ENCODE measurements around the gene IQGAP1.
A peak's percentile ranks its signal among the peaks of the same experiment; 100 is the strongest.

The IQGAP1 gene

DNA sequence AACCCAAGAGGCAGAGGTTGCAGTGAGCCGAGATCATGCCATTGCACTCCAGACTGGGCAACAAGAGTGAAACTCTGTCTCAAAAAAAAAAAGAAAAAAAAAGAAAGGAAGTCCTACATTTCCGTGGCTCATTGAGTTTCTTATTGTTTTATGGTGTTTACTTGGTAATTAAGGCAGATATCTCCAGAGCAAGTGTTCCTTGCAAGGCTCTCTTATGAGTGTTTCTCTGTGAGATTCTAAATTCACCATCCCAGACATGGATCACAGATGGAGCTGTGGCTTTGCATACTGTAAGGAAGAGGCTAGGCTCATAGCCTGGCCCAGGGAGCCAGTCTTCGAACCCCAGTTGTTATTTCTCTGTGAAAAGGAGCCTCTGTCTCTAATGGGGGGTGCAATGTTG is 53.0 kb downstream of the IQGAP1 start:
- no peak for DNase-seq

DNA sequence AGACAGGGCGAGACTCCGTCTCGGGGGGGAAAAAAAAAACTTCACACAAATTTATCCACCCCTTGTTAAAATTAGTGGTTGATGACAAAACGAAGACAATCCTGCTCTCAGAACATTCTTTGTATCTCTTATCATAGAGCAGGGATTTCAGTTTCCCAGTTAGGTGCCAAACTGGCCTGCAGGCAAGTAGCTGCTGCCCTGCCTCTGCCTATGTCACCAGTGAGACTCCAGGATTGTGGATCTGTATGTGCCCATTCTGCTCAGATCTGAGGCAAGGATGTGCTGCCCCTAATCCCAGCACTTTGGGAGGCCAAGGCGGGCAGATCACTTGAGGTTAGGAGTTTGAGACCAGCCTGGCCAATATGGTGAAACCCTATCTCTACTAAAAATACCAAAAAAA is 54.4 kb downstream of the IQGAP1 start:
- no peak for DNase-seq

- DNase-seq, result no peak
These were observed 61.2 kb downstream of the IQGAP1 start for GRCh38 chr15:90449206-90449735.

GRCh38 chr15:90451053-90451850 is 63.2 kb downstream of the IQGAP1 start:
- peak; percentile 67 for DNase-seq

- DNase-seq, result no peak
These were observed 68.2 kb downstream of the IQGAP1 start for GRCh38 chr15:90456236-90456635.

DNA sequence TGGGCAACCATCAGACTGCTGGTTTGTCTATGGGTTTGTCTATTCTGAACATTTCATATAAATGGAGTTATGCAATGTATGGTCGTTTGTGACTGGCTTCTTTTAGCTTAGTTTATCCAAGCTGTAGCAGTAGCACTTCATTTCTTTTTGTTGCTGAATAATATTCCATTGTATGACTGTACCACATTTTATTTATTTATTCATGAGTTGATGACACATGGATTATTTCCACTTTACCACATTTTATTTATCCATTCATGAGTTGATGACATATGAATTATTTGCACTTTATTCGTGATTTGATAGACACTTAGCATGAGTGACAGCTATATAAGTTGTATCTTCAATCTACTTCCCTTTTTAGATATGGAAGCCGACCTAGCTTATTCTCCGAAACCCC is 70.0 kb downstream of the IQGAP1 start:
- no peak for DNase-seq

DNA sequence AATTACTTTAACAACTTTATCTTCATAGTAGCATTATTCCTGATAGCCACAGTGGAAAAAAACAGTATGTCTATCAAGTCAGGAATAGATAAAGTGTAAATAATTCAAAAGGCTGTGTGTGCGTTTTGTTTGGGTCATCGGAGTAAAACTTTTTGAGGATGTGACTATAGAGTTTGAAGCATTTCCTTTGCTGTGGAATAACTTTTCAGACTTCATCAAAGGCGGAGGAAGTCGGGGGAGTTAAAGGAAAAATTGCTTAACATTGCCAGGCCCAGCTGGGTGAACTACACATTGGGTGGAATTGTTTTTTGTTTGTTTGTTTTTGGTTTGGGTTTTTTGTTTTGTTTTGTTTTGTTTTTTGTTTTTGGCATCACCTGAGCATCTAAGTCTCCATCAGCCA is 71.3 kb downstream of the IQGAP1 start:
- no peak for DNase-seq

GRCh38 chr15:90460142-90460824 is 72.2 kb downstream of the IQGAP1 start:
- DNase-seq, result no peak

GRCh38 chr15:90463381-90463780 is 75.3 kb downstream of the IQGAP1 start:
- DNase-seq, result no peak

DNA sequence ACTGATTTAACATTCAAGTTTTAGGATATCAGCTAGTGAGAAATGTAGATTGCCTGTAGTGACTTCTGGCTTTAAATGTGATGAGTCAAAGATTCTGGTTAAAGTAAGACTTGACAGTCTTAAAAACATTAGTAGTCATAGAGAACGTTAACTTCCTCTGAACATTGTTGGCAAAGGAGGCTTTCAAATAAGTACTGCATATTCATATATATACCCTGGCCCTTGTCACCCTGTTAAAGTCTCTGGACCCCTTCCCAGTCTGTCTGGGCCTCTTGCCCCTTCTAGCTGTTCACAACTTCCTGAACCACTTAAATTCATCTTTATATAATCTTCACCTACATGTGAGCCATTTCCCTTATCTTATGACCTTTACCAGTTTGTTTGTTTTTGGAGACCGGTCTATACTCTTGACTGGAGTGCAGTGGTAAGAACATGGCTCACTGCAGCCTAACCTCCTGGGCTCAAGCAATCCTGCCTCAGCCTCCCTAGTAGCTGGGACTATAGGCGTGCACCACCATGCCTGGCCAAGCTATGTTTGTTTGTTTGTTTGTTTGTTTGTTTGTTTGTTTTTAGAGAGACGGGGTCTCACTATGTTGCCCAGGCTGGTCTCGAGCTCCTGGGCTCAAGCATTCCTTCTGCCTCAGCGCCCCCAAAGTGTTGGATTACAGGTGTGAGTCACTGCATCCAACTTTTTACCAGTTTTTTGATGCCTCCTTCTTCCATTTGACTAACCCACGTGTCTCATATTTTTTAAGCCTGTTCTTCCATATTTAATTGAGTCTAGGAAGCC is 77.3 kb downstream of the IQGAP1 start:
- DNase-seq, result no peak

- DNase-seq, result no peak
These were observed 78.0 kb downstream of the IQGAP1 start for GRCh38 chr15:90465930-90466567.

DNA sequence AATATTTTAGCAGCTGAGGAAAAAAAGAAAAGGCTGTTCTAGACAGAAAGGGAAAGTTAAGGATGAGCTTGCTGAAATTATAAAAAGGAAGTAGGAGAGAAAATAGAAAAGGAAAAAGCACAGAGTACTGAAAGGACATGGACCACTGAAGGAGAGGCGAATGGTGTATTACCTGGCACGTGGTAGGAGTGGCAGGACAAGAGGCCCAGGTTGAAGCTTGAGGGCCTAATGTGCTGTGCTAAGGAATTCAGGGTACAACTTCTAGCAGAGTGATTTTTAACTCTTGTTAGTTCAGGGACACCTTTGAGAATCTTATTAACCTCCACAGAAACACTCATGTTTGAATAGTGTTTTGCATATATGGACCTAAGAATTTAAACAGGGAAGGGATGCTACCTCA is 81.7 kb downstream of the IQGAP1 start:
- no peak for DNase-seq

DNA sequence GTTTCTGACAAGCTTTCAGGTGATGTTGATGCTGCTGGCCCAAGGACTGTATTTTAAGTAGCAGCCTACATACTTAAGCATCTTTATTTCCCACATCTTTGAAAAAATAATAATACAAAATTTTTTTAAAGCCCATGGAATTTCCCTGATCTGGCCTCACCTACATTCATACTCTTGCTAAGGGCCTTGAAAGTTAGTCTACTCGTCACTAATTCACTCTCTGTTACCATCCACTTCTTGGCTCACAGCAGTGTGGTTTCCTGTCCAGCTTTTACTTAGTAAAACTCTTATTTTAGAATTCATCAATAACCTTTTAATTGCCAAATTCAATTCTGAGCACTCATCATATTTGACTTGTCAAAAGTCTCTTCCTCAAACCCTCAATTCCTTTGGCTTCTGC is 82.4 kb downstream of the IQGAP1 start:
- DNase-seq, result no peak

DNA sequence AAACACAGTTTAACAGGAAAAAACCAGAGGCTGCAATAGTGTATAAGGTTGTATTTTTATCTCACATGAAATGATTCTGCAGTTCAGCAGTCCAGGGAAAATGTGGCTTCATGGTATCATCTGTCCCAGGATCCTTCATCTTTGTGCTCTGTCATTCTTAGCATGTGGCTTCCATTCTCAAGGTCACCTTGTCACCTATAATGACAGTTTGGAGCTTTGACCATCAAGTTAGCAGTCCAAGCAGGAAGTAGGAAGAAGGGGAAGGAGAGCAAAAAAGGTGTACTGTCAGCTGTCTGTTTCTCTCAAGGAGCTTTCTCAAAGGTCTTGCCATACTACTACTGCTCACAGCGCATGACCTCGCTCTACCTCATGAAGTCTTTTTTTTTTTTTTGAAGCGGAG is 83.1 kb downstream of the IQGAP1 start:
- no peak for DNase-seq

- DNase-seq, result peak; percentile 1
These were observed 83.7 kb downstream of the IQGAP1 start for GRCh38 chr15:90471769-90472168.

DNA sequence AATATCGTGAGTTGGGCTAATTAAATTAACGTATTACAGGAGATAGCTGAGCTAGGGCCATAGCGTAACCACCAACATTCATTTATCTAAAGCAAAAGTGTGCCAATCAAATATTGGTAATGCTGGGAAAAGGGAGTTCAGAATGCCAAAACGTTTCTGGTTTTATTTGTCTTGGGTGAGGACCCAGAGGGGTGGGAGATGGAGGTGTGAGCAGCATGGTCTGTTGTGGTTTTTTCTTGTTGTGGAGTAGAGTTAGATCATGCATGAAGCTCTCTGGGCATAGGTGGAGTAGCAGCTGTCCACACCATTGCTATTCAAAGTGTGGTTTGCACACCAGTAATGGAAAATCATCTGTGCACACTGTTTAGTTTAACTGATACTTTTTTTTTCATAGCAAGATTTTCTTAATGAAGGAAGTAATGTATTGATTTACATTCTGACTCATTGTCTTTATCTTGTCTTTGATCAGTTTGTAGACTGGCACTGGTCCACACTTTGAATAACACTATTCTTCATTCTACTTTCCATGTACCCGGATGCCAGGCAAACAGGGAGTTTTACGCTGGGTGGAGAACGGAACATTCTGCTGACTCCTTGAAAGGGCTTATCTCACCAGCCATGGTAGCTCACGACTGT is 90.9 kb downstream of the IQGAP1 start:
- DNase-seq, result no peak

DNA sequence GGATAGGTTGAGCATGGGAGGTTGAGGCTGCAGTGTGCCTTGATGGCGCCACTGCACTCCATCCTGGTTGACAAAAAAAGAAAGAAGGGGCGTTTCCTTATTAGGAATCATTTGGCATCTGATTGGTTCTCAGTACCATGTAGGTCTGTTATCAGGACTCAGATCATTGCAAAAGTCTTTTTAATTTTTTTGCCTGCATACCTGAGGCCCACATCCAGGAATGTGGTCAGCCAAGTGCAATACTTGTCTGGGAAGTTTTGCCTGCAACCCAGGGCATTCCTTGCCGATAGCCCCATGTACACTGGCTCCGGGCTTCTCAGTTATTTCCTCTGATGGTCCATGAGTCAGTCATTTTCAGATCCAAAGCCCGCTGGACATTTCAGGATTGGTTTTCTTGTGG is 91.6 kb downstream of the IQGAP1 start:
- no peak for DNase-seq

DNA sequence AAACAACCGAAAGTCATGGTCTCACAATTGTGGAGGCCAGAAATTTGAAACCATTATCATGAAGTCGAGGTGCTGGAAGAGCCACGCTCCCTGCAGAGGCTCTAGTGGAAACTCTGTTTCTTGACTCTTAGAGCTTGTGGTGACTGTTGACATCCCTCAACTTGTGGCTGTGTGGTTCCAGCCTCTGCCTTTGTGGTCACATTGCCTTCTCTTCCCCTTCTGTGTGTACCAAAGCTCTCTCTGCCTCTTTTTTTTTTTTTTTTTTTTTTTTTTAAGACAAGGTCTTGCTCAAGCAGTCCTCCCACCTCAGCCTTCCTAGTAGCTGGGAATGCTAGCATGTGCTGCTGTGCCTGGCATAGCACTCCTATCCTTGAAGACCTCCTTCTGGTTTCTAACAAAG is 93.0 kb downstream of the IQGAP1 start:
- DNase-seq, result no peak

DNA sequence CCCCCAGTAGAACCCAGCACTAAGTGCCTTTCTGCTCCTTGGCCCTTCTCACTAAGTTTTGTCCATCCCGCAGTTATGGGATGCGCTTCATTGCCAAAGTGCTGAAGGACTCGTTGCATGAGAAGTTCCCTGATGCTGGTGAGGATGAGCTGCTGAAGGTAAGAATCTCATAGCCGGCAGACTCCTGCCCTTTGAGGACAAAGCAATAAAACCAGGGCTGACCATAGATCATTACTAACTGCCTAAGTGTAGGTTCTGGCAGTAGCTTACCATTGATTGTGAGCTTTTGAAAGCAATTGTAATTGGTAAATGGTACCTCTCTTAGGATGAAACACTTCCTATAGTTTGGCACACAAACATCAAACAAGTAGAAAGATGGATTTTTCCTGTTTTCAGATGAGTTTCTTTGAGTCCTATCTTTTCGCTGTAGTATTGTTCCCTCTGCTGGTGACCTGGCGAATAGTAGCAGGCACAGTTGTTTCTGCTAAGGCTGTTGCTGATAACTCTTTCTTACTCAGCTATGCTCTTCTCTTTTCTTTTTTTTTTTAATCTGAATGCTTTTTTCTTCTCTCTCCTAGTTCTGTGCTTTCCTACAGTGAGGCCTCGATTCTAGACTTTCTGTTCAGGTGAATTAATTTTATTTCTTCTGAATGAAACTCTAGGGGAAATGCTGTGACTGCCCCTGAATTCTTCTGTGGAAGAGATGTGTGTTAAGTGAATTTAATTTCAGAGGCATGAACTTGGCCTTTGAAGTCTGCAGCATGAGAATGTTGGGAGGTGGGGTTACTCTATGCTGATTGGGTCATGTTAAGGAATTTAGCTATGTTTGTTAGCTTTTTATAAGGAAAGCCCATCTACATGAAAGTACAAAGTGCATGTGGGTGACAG is 94.3 kb downstream of the IQGAP1 start:
- DNase-seq, result peak; percentile 16

DNA sequence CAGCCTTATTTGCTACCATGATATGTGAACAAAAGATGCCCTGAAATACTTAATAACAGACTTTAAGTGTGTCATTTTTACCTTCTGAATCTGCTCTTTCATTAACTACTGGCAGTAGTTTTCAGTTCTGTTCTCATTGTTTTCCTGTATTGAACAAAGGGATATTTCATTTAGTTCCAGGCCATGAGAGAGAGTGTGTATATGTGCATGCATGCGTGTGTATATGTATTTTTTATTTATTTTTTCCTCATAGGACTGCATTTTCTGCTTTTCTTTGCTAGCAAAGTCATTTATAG is 94.9 kb downstream of the IQGAP1 start:
- DNase-seq, result no peak

GRCh38 chr15:90483637-90484036 is 95.6 kb downstream of the IQGAP1 start:
- no peak for DNase-seq

- no peak for DNase-seq
These were observed 99.1 kb downstream of the IQGAP1 start for GRCh38 chr15:90487186-90487585.
